Endothelial cell of umbilical vein (primary cell): ENCODE measurements around the gene PSIP1.

ENCODE experiments used
- CTCF ChIP-seq, 2 donors: IDR thresholded peaks; 1 replicate in 1 of 2; 2 replicates in 1 of 2; pipeline ENCODE4 v1.5.1; 2011; ENCODE audit warnings: low read length in 2 of 2, mild to moderate bottlenecking in 2 of 2, moderate library complexity in 2 of 2, control low read depth in 1 of 2, inconsistent platforms in 1 of 2, low read depth in 1 of 2; ENCODE audit not compliant: insufficient read depth in 1 of 2; ENCODE audit errors: extremely low read depth in 1 of 2
- EZH2 ChIP-seq: IDR thresholded peaks from 2 replicates; pipeline ENCODE4 v1.6.1; 2012; ENCODE audit warnings: borderline replicate concordance, low read depth, mild to moderate bottlenecking, moderate library complexity, low read length, inconsistent platforms; ENCODE audit not compliant: severe bottlenecking
- POLR2A ChIP-seq: IDR thresholded peaks from 2 replicates; pipeline ENCODE4 v1.6.1; 2012; ENCODE audit warnings: low read depth, mild to moderate bottlenecking, control low read depth, low read length
- POLR2AphosphoS5 ChIP-seq: IDR thresholded peaks from 2 replicates; pipeline ENCODE4 v1.6.1; 2012; ENCODE audit warnings: low read depth, mild to moderate bottlenecking, control low read depth, low read length, moderate library complexity; ENCODE audit not compliant: insufficient read depth

GRCh38 chr9:15433661-15434060 is 77.1 kb downstream of the PSIP1 start:
- TF ChIP-seq CTCF (IDR thresholded peaks at IDR 0.05; ENCODE audit: extremely low read depth in 1 of 2, insufficient read depth in 1 of 2, low read depth in 1 of 2, low read length in 2 of 2), result no peak
- no peak for TF ChIP-seq POLR2A
- TF ChIP-seq EZH2, result no peak
- no peak for TF ChIP-seq POLR2AphosphoS5
